Activated T-helper 2 cell treated with anti-CD3 and anti-CD28 coated beads, Interferon-gamma antibody, Interleukin-2, Interleukin-4, amounts not matched to agents 10 μg/mL and 5 μg/mL and 100 μg/mL, durations not matched to agents 14 hours and 24 hours and 36 hours (primary cell): ENCODE results near the gene LMO1. TPM values are rescaled to one million over a fixed set of nuclear protein-coding genes. Genes with fewer than 3 reads are reported as not detected.

Experiments used
- DNase-seq: peaks from one replicate; pipeline ENCODE4 v3.0.0; 2021; ENCODE audit warnings: low spot score
- H3K27ac Mint-ChIP-seq: one replicate; pipeline ENCODE4 v1.8.0; 2021; ENCODE audit warnings: mixed read lengths
- H3K27me3 Mint-ChIP-seq: one replicate; pipeline ENCODE4 v1.8.0; 2021; ENCODE audit warnings: low read depth, mixed read lengths
- H3K36me3 Mint-ChIP-seq: one replicate; pipeline ENCODE4 v1.8.0; 2021; ENCODE audit warnings: low read depth, mixed read lengths
- H3K4me1 Mint-ChIP-seq: one replicate; pipeline ENCODE4 v1.8.0; 2021; ENCODE audit warnings: low read depth, mixed read lengths
- H3K4me3 Mint-ChIP-seq: one replicate; pipeline ENCODE4 v1.8.0; 2021; ENCODE audit warnings: low read depth, mild to moderate bottlenecking, moderate library complexity, mixed read lengths
- H3K9me3 Mint-ChIP-seq: one replicate; pipeline ENCODE4 v1.8.0; 2021; ENCODE audit warnings: mixed read lengths
- intact Hi-C: fragments of 100-400 bp; cut with micrococcal nuclease; formaldehyde crosslinking; loops from one replicate; pipeline ENCODE4 v1.15.1; 2023
- total RNA-seq: library from RNA; stranded (reverse); gene quantifications from 2 replicates; pipeline ENCODE4 v1.2.3, GENCODE V29; 2022

Gene LMO1
- total RNA-seq, 1 donor from 2014 or later, result not detected

- Mint-ChIP-seq H3K4me3 (no peak overlapping the region), H3K36me3 (no peaks in the 10 kb centered on the region), H3K9me3 (no peaks in the 10 kb centered on the region), H3K27me3 (peaks cover 14% of the 10 kb centered on the region), H3K27ac (no peak overlapping the region), H3K4me1 (no peaks in the 10 kb centered on the region)
- no peak for DNase-seq
- intact Hi-C loops, result no loop called here
Measured at GRCh38 chr11:8206251-8207079, 57.2 kb downstream of the LMO1 start.

- intact Hi-C loops, result no loop called here
- H3K4me3 Mint-ChIP-seq, result no peak overlapping the region
- H3K9me3 Mint-ChIP-seq, result no peaks in the 10 kb centered on the region
- DNase-seq, result no peak
- H3K27ac Mint-ChIP-seq, result no peak overlapping the region
- peaks cover 14% of the 10 kb centered on the region for H3K27me3 Mint-ChIP-seq
- H3K36me3 Mint-ChIP-seq, result no peaks in the 10 kb centered on the region
- no peaks in the 10 kb centered on the region for H3K4me1 Mint-ChIP-seq
Measured at GRCh38 chr11:8205566-8205965, 58.1 kb downstream of the LMO1 start.

GRCh38 chr11:8204596-8204995 lies 59.1 kb downstream of the LMO1 start:
- H3K4me1 Mint-ChIP-seq, result no peaks in the 10 kb centered on the region
- no peaks in the 10 kb centered on the region for H3K36me3 Mint-ChIP-seq
- H3K27me3 Mint-ChIP-seq, result peaks cover 14% of the 10 kb centered on the region
- no peak for DNase-seq
- no peak overlapping the region for H3K4me3 Mint-ChIP-seq
- intact Hi-C loops, result no loop called here
- no peaks in the 10 kb centered on the region for H3K9me3 Mint-ChIP-seq
- no peak overlapping the region for H3K27ac Mint-ChIP-seq

- Mint-ChIP-seq H3K27ac (no peak overlapping the region), H3K4me1 (no peaks in the 10 kb centered on the region), H3K36me3 (no peaks in the 10 kb centered on the region), H3K9me3 (no peaks in the 10 kb centered on the region), H3K4me3 (no peak overlapping the region), H3K27me3 (peaks cover 14% of the 10 kb centered on the region)
- intact Hi-C loops, result no loop called here
- DNase-seq, result no peak
Measured at GRCh38 chr11:8204025-8204424, 59.7 kb downstream of the LMO1 start.

GRCh38 chr11:8203414-8203715 lies 60.3 kb downstream of the LMO1 start:
- Mint-ChIP-seq H3K4me3 (no peak overlapping the region), H3K4me1 (no peaks in the 10 kb centered on the region), H3K27ac (no peak overlapping the region), H3K9me3 (no peaks in the 10 kb centered on the region), H3K27me3 (peaks cover 14% of the 10 kb centered on the region), H3K36me3 (no peaks in the 10 kb centered on the region)
- DNase-seq, result no peak
- intact Hi-C loops, result no loop called here

GRCh38 chr11:8202516-8203413 lies 60.9 kb downstream of the LMO1 start:
- H3K4me3 Mint-ChIP-seq, result no peak overlapping the region
- H3K4me1 Mint-ChIP-seq, result no peaks in the 10 kb centered on the region
- H3K9me3 Mint-ChIP-seq, result no peaks in the 10 kb centered on the region
- H3K36me3 Mint-ChIP-seq, result no peaks in the 10 kb centered on the region
- H3K27me3 Mint-ChIP-seq, result peaks cover 12% of the 10 kb centered on the region
- no peak overlapping the region for H3K27ac Mint-ChIP-seq
- intact Hi-C loops, result no loop called here
- no peak for DNase-seq

GRCh38 chr11:8201644-8202365 lies 61.9 kb downstream of the LMO1 start:
- Mint-ChIP-seq H3K36me3 (no peaks in the 10 kb centered on the region), H3K4me1 (no peaks in the 10 kb centered on the region), H3K4me3 (no peak overlapping the region), H3K27me3 (peaks cover 13% of the 10 kb centered on the region), H3K9me3 (no peaks in the 10 kb centered on the region), H3K27ac (no peak overlapping the region)
- no peak for DNase-seq
- intact Hi-C loops, result no loop called here

GRCh38 chr11:8199676-8200075 lies 64.0 kb downstream of the LMO1 start:
- Mint-ChIP-seq H3K4me1 (no peaks in the 10 kb centered on the region), H3K4me3 (no peak overlapping the region), H3K36me3 (no peaks in the 10 kb centered on the region), H3K27me3 (peaks cover 9% of the 10 kb centered on the region), H3K27ac (no peak overlapping the region), H3K9me3 (no peaks in the 10 kb centered on the region)
- intact Hi-C loops, result loop anchor here (10.0 kb wide), 1 partner anchor 365 kb away; no protein-coding TSS in a partner anchor
- DNase-seq, result no peak

- Mint-ChIP-seq H3K36me3 (no peaks in the 10 kb centered on the region), H3K27ac (no peak overlapping the region), H3K27me3 (peaks cover 9% of the 10 kb centered on the region), H3K9me3 (no peaks in the 10 kb centered on the region), H3K4me1 (no peaks in the 10 kb centered on the region), H3K4me3 (no peak overlapping the region)
- intact Hi-C loops, result loop anchor here (10.0 kb wide), 1 partner anchor 368 kb away; no protein-coding TSS in a partner anchor
- no peak for DNase-seq
Measured at GRCh38 chr11:8196749-8197148, 66.9 kb downstream of the LMO1 start.

- Mint-ChIP-seq H3K9me3 (no peaks in the 10 kb centered on the region), H3K4me1 (no peaks in the 10 kb centered on the region), H3K36me3 (no peaks in the 10 kb centered on the region), H3K27me3 (peaks cover 9% of the 10 kb centered on the region), H3K4me3 (no peak overlapping the region), H3K27ac (no peak overlapping the region)
- intact Hi-C loops, result loop anchor here (10.0 kb wide), 1 partner anchor 370 kb away; no protein-coding TSS in a partner anchor
- DNase-seq, result no peak
Measured at GRCh38 chr11:8194956-8195355, 68.7 kb downstream of the LMO1 start.

- H3K27me3 Mint-ChIP-seq, result peaks cover 9% of the 10 kb centered on the region
- DNase-seq, result no peak
- H3K4me3 Mint-ChIP-seq, result no peak overlapping the region
- no peaks in the 10 kb centered on the region for H3K36me3 Mint-ChIP-seq
- no peaks in the 10 kb centered on the region for H3K4me1 Mint-ChIP-seq
- intact Hi-C loops, result loop anchor here (2.0 to 10.0 kb wide), 2 partner anchors 70 to 372 kb away; partner anchors contain the start of gene LMO1
- H3K27ac Mint-ChIP-seq, result no peak overlapping the region
- no peaks in the 10 kb centered on the region for H3K9me3 Mint-ChIP-seq
Measured at GRCh38 chr11:8192896-8193209, 70.8 kb downstream of the LMO1 start.

GRCh38 chr11:8192016-8192895 lies 71.4 kb downstream of the LMO1 start:
- no peaks in the 10 kb centered on the region for H3K36me3 Mint-ChIP-seq
- no peak overlapping the region for H3K27ac Mint-ChIP-seq
- DNase-seq, result no peak
- no peak overlapping the region for H3K4me3 Mint-ChIP-seq
- intact Hi-C loops, result loop anchor here (2.0 to 10.0 kb wide), 2 partner anchors 71 to 373 kb away; partner anchors contain the start of gene LMO1
- H3K27me3 Mint-ChIP-seq, result peaks cover 7% of the 10 kb centered on the region
- no peaks in the 10 kb centered on the region for H3K9me3 Mint-ChIP-seq
- no peaks in the 10 kb centered on the region for H3K4me1 Mint-ChIP-seq
